Pancreas (tissue), 10 donors: ENCODE results near the gene PSMA6. TPM values are rescaled to one million over a fixed set of nuclear protein-coding genes. Genes with fewer than 3 reads are reported as not detected.
A peak's percentile ranks its signal among the peaks of the same experiment; 100 is the strongest.

Experiments used
- ATAC-seq, 4 donors: fragments of 200-7000 bp; cut with Tn5 transposase; one replicate each; pipeline versions ENCODE4 v1.8.0 to v1.9.1; 2020; ENCODE audit warnings: mild to moderate bottlenecking in 4 of 4, moderate library complexity in 4 of 4
- DNase-seq, 6 donors: peaks; one replicate each; pipeline ENCODE4 v3.0.0-alpha.2; 2020
- FAIRE-seq: peaks from 2 replicates; lab custom pipeline; 2012; peaks lifted over from hg19 to GRCh38; lab: Jason Lieb, UNC
- H3K27ac ChIP-seq, 4 donors: fragments of 200-600 bp; sonication (generic); 1 replicate in 3 of 4; 2 replicates in 1 of 4; pipeline versions ENCODE4 v1.5.0 to v1.8.0; 2020
- H3K27me3 ChIP-seq, 4 donors: fragments of 200-600 bp; one replicate each; pipeline ENCODE4 v1.8.0; 2021
- H3K36me3 ChIP-seq, 3 donors: fragments of 200-600 bp; sonication (generic) in 1 of 3; one replicate each; pipeline versions ENCODE4 v1.5.0 to v1.8.0; 2020 to 2021
- H3K4me1 ChIP-seq, 3 donors: fragments of 200-600 bp; one replicate each; pipeline ENCODE4 v1.8.0; 2021
- H3K4me3 ChIP-seq, 4 donors: fragments of 200-600 bp; sonication (generic) in 2 of 4; one replicate each; pipeline versions ENCODE4 v1.5.0 to v1.8.0; 2020 to 2021
- H3K9me3 ChIP-seq, 4 donors: fragments of 200-600 bp; one replicate each; pipeline ENCODE4 v1.8.0; 2021
- CTCF ChIP-seq, 4 donors: fragments of 200-600 bp; sonication (generic) in 3 of 4; IDR thresholded peaks; one replicate each; pipeline versions ENCODE4 v1.5.0 to v1.8.0; 2021; ENCODE audit warnings: antibody characterized with exemption in 4 of 4
- WGBS, 2 donors: extraction: QIAGEN DNeasy Blood & Tissue Kit; methylation state at CpG; one replicate each; pipeline ENCODE4 v1.1.7; 2013; 5-methylcytosine and 5-hydroxymethylcytosine counted together
- intact Hi-C, 3 donors: fragments of 100-400 bp; cut with DNase I; formaldehyde crosslinking; loops; one replicate each; pipeline versions ENCODE4 v1.11.1 to v1.14.2; 2022
- polyA plus RNA-seq, 2 donors: library from polyadenylated mRNA; stranded (reverse); fragments of 200-250 nt; gene quantifications; one replicate each; pipeline ENCODE4 v1.2.3, GENCODE V29; 2013
- total RNA-seq, 6 donors: library from RNA; stranded (reverse); fragmentation: NEBNext Ultra II Directional in 4 of 6; extraction: Animal tissue kit (Norgen Biotek cat#: 25700) in 4 of 6; gene quantifications; one replicate each; pipeline versions ENCODE4 v1.2.1 to v1.2.4, GENCODE V29; 2021 to 2023
- donor health status: healthy with polysubstance abuse.
- donor health status: DM: no; HTN: no; CAD: no; lungs with moderate emphysema.
- donor health status: DM: no; HTN: no; CAD: no.
- donor health status: control.
- donor health status: control.
- donor health status: Bipolar disorder and iron deficiency.
- donor health status: DM: yes; HTN: yes; CAD: no.
- donor health status: DM: no; HTN: no; CAD: no.
- donor health status: DM: no; HTN: no; CAD: no.
- donor health status: DM: yes; HTN: yes; CAD: no.

Gene PSMA6
- total and polyA plus RNA-seq, 8 donors, result 41.2 to 83.3 (median 58.4) TPM

- no peaks in the 10 kb centered on the region for H3K4me1 ChIP-seq
- no peak for TF ChIP-seq CTCF (IDR thresholded peaks at IDR 0.05)
- DNase-seq, result peak in 2 of 6 donors; percentile 32 to 61
- H3K27me3 ChIP-seq, result no peaks in the 10 kb centered on the region
- FAIRE-seq, result no peak
- H3K9me3 ChIP-seq, result no peaks in the 10 kb centered on the region
- H3K36me3 ChIP-seq, result no peaks in the 10 kb centered on the region
- H3K27ac ChIP-seq, result peak overlapping the region in 2 of 4 donors; percentile 52 to 68
- peak in 3 of 4 donors; percentile 71 to 91 (median 88) for ATAC-seq
- WGBS, 2 donors, result 69 to 74% methylated on average over 13 of the region's 13 CpGs
- intact Hi-C loops, result no loop called here
- no peak overlapping the region for H3K4me3 ChIP-seq
Observed at GRCh38 chr14:35365130-35366055, 73.2 kb downstream of the PSMA6 start.

- Histone ChIP-seq H3K9me3 (no peaks in the 10 kb centered on the region), H3K27me3 (no peaks in the 10 kb centered on the region), H3K4me3 (no peak overlapping the region), H3K27ac (peak overlapping the region in 2 of 4 donors; percentile 52 to 68), H3K36me3 (no peaks in the 10 kb centered on the region), H3K4me1 (no peaks in the 10 kb centered on the region)
- peak in 1 of 6 donors; percentile 61 for DNase-seq
- FAIRE-seq, result no peak
- ATAC-seq, result peak in 2 of 4 donors; percentile 54 to 64
- intact Hi-C loops, result no loop called here
- TF ChIP-seq CTCF (IDR thresholded peaks at IDR 0.05), result no peak
- whole genome bisulfite sequencing, 2 donors, result 89 to 95% methylated on average over 12 of the region's 12 CpGs
Observed at GRCh38 chr14:35366056-35366451, 73.9 kb downstream of the PSMA6 start.

- Histone ChIP-seq H3K27me3 (no peaks in the 10 kb centered on the region), H3K9me3 (no peaks in the 10 kb centered on the region), H3K4me1 (no peaks in the 10 kb centered on the region), H3K36me3 (no peaks in the 10 kb centered on the region), H3K27ac (no peak overlapping the region), H3K4me3 (no peak overlapping the region)
- 88 to 93% methylated on average over 8 of the region's 8 CpGs for WGBS, 2 donors
- intact Hi-C loops, result no loop called here
- FAIRE-seq (no peak), DNase-seq (no peak), ATAC-seq (no peak)
- no peak for TF ChIP-seq CTCF (IDR thresholded peaks at IDR 0.05)
Observed at GRCh38 chr14:35366521-35366976, 74.4 kb downstream of the PSMA6 start.

- Histone ChIP-seq H3K9me3 (no peaks in the 10 kb centered on the region), H3K4me3 (no peak overlapping the region), H3K27me3 (no peaks in the 10 kb centered on the region), H3K36me3 (no peaks in the 10 kb centered on the region), H3K27ac (no peak overlapping the region), H3K4me1 (no peaks in the 10 kb centered on the region)
- no peak for DNase-seq
- ATAC-seq, result no peak
- WGBS, 2 donors, result 87 to 94% methylated on average over 5 of the region's 5 CpGs
- TF ChIP-seq CTCF (IDR thresholded peaks at IDR 0.05), result no peak
- intact Hi-C loops, result no loop called here
- FAIRE-seq, result no peak
Observed at GRCh38 chr14:35367056-35367372, 74.8 kb downstream of the PSMA6 start.

Other genes starting within 250 kb of the PSMA6 start
- 10 to 100 TPM; 21.3 to 32.9 (median 31.9) TPM for gene FAM177A1, start 246.1 kb upstream of the PSMA6 start, total RNA-seq
- 10 to 100 TPM; 31.7 to 32.3 TPM for gene FAM177A1, start 246.1 kb upstream of the PSMA6 start, polyA plus RNA-seq
- gene PPP2R3C, start 170.4 kb upstream of the PSMA6 start, total RNA-seq, result 10 to 100 TPM in 2 of 6 donors, 1 to 10 TPM in 4; 6.0 to 11.0 (median 7.5) TPM
- 10 to 100 TPM in 1 of 2 donors, 1 to 10 TPM in 1; 9.0 to 18.0 TPM for gene PPP2R3C, start 170.4 kb upstream of the PSMA6 start, polyA plus RNA-seq
- gene PRORP, start 169.8 kb upstream of the PSMA6 start, total RNA-seq, result 10 to 100 TPM in 2 of 6 donors, 1 to 10 TPM in 4; 5.7 to 14.2 (median 8.3) TPM
- gene PRORP, start 169.8 kb upstream of the PSMA6 start, polyA plus RNA-seq, result 1 to 10 TPM; 3.5 to 6.1 TPM
- 100 to 1,000 TPM in 1 of 6 donors, 10 to 100 TPM in 5; 48.2 to 124 (median 60.1) TPM for gene NFKBIA, start 112.4 kb downstream of the PSMA6 start, total RNA-seq
- 100 to 1,000 TPM in 1 of 2 donors, 10 to 100 TPM in 1; 96.9 to 101 TPM for gene NFKBIA, start 112.4 kb downstream of the PSMA6 start, polyA plus RNA-seq
- not detected for gene INSM2, start 241.8 kb downstream of the PSMA6 start, total RNA-seq
- gene INSM2, start 241.8 kb downstream of the PSMA6 start, polyA plus RNA-seq, result not detected